K562 (cell line): ENCODE data around the gene LCP2. TPM values are rescaled to one million over a fixed set of nuclear protein-coding genes. Genes with fewer than 3 reads are reported as not detected.

ENCODE experiments used
- ATAC-seq: fragments of 200-7000 bp; cut with Tn5 transposase; 3 replicates; pipeline ENCODE4 v1.9.1; 2020; ENCODE audit warnings: moderate library complexity
- BruUV-seq: library from RNA; stranded (reverse); fragments of 400-500 nt; replicated peaks from 2 replicates; lab custom pipeline; 2021; lab: Mats Ljungman, UMichigan
- CTCF ChIA-PET: fragments of 300-600 bp; formaldehyde crosslinking; extraction: SDS; loops from one replicate; lab custom pipeline; 2021; ENCODE audit warnings: low intra/inter-chr PET ratio; lab: Yijun Ruan, JAX
- POLR2A ChIA-PET: fragments of 300-600, 350-650 bp; sonication (Branson Sonifier 250); formaldehyde crosslinking; extraction: SDS; loops from one replicate; lab custom pipeline; 2021; ENCODE audit warnings: antibody characterized with exemption, inconsistent platforms; lab: Yijun Ruan, JAX
- DNase-seq, 4 experiments: peaks; one replicate each; pipeline versions ENCODE4 v3.0.0 to v3.0.0-alpha.2; 2011 to 2018; ENCODE audit warnings: low spot score in 3 of 4, mixed read lengths in 3 of 4; ENCODE audit errors: extremely low read depth in 1 of 4
- FAIRE-seq: peaks from 2 replicates; lab custom pipeline; 2011; peaks lifted over from hg19 to GRCh38; lab: Jason Lieb, UNC
- H2AFZ ChIP-seq: 2 replicates; pipeline ENCODE4 v1.6.0; 2011; ENCODE audit warnings: low read depth, low read length, control low read depth, inconsistent platforms
- H3K27ac ChIP-seq: fragments of 200-600 bp; 3 replicates; pipeline ENCODE4 v1.8.0; 2011; ENCODE audit warnings: low read depth, mild to moderate bottlenecking, control low read depth, inconsistent platforms, low read length, moderate library complexity, mixed read lengths; ENCODE audit errors: extremely low read depth
- H3K27me3 ChIP-seq, 2 experiments: fragments of 300-600 bp in 1 of 2; 2 replicates in 1 of 2; 3 replicates in 1 of 2; pipeline versions ENCODE4 v1.6.0 to v1.8.0; 2011; ENCODE audit warnings: inconsistent platforms in 2 of 2, low read length in 2 of 2, mild to moderate bottlenecking in 1 of 2, mixed read lengths in 1 of 2, moderate library complexity in 1 of 2; ENCODE audit not compliant: control insufficient read depth in 2 of 2, insufficient read depth in 2 of 2
- H3K36me3 ChIP-seq: fragments of 300-600 bp; 3 replicates; pipeline ENCODE4 v1.8.0; 2011; ENCODE audit warnings: mild to moderate bottlenecking, low read length, inconsistent platforms; ENCODE audit not compliant: control insufficient read depth, insufficient read depth
- H3K4me1 ChIP-seq, 2 experiments: fragments of 200-600 bp in 1 of 2; replicated peaks in 1 of 2; 2 replicates in 1 of 2; 3 replicates in 1 of 2; pipeline versions ENCODE4 v1.5.1 to v1.8.0; 2011; ENCODE audit warnings: inconsistent platforms in 2 of 2, low read length in 2 of 2, mild to moderate bottlenecking in 1 of 2, mixed read lengths in 1 of 2, moderate library complexity in 1 of 2; ENCODE audit not compliant: control insufficient read depth in 2 of 2, insufficient read depth in 2 of 2
- H3K4me2 ChIP-seq: 2 replicates; pipeline ENCODE4 v1.6.1; 2011; ENCODE audit warnings: low read length, control low read depth, inconsistent platforms, mixed read lengths; ENCODE audit not compliant: insufficient read depth
- H3K4me3 ChIP-seq: fragments of 200-600 bp; sonication (generic), shearing (Covaris generic); 2 replicates; pipeline ENCODE4 v1.5.1; 2016; ENCODE audit warnings: control low read depth, inconsistent platforms
- H3K79me2 ChIP-seq: fragments of 200-600 bp; 3 replicates; pipeline ENCODE4 v1.8.0; 2011; ENCODE audit warnings: low read length, inconsistent platforms; ENCODE audit not compliant: control insufficient read depth, insufficient read depth
- H3K9ac ChIP-seq, 2 experiments: 2 replicates each; pipeline versions ENCODE4 v1.6.0 to v1.6.1; 2011; ENCODE audit warnings: low read depth in 2 of 2, low read length in 2 of 2, control low read depth in 1 of 2, inconsistent platforms in 1 of 2, mild to moderate bottlenecking in 1 of 2, mixed read lengths in 1 of 2; ENCODE audit not compliant: insufficient read depth in 1 of 2
- H3K9me1 ChIP-seq: one replicate; pipeline ENCODE4 v1.6.0; 2011; ENCODE audit warnings: inconsistent platforms, mild to moderate bottlenecking, low read length, moderate library complexity; ENCODE audit not compliant: control insufficient read depth, insufficient read depth
- H3K9me3 ChIP-seq: replicated peaks from 2 replicates; pipeline ENCODE4 v1.5.1; 2011; ENCODE audit warnings: low read depth, low read length, inconsistent platforms; ENCODE audit not compliant: control insufficient read depth, insufficient read depth
- H4K20me1 ChIP-seq: replicated peaks from 2 replicates; pipeline ENCODE4 v1.6.1; 2011; ENCODE audit warnings: low read length, inconsistent platforms, mixed read lengths; ENCODE audit not compliant: control insufficient read depth, insufficient read depth
- CBX8 ChIP-seq: fragments of 200-600 bp; sonication (generic); IDR thresholded peaks from 2 replicates; pipeline ENCODE4 v1.6.1; 2012; ENCODE audit warnings: borderline replicate concordance, mixed run types, low read depth, mild to moderate bottlenecking, moderate library complexity, mixed read lengths, low read length, control low read depth, inconsistent platforms; ENCODE audit not compliant: poor library complexity, severe bottlenecking; ENCODE audit errors: extremely low read depth
- DNMT1 ChIP-seq: fragments of 450-650 bp; IDR thresholded peaks from 2 replicates; pipeline ENCODE4 v1.6.1; 2016; ENCODE audit warnings: antibody characterized with exemption, mild to moderate bottlenecking
- FOXJ2 ChIP-seq: fragments of 200-800 bp; sonication (Bioruptor generic); IDR thresholded peaks from 2 replicates; pipeline ENCODE4 v1.6.1; 2016; ENCODE audit warnings: missing genetic modification characterization, missing compliant biosample characterization
- KDM2B ChIP-seq: fragments of 250-450 bp; sonication (Bioruptor Pico); IDR thresholded peaks from 2 replicates; pipeline ENCODE4 v1.8.0; 2021; ENCODE audit warnings: mild to moderate bottlenecking, moderate library complexity
- MIER1 ChIP-seq: fragments of 450-650 bp; IDR thresholded peaks from 2 replicates; pipeline ENCODE4 v1.6.1; 2016; ENCODE audit warnings: antibody characterized with exemption, mild to moderate bottlenecking, low read depth
- PCBP1 ChIP-seq: fragments of 200-400 bp; formaldehyde crosslinking; IDR thresholded peaks from 2 replicates; pipeline ENCODE4 v1.6.1; 2018; ENCODE audit warnings: mild to moderate bottlenecking, low read depth, low read length; ENCODE audit not compliant: poor library complexity, severe bottlenecking
- RBM22 ChIP-seq: fragments of 200-400 bp; formaldehyde crosslinking; IDR thresholded peaks from 2 replicates; pipeline ENCODE4 v1.6.1; 2018; ENCODE audit warnings: low read length, low read depth; ENCODE audit not compliant: poor library complexity, severe bottlenecking
- U2AF2 ChIP-seq: fragments of 200-400 bp; formaldehyde crosslinking; optimal IDR thresholded peaks from 2 replicates; pipeline ENCODE3; 2017; ENCODE audit warnings: low read depth, mild to moderate bottlenecking, low read length
- ZNF134 ChIP-seq: fragments of 250-450 bp; sonication (Bioruptor Pico); conservative IDR thresholded peaks from 2 replicates; pipeline ENCODE4 v1.4.0; 2020
- ZNF140 ChIP-seq: fragments of 250-450 bp; sonication (Bioruptor Pico); IDR thresholded peaks from 2 replicates; pipeline ENCODE4 v1.8.0; 2021; ENCODE audit warnings: moderate library complexity, mild to moderate bottlenecking, inconsistent platforms
- ZNF239 ChIP-seq: fragments of 250-450 bp; sonication (Bioruptor Pico); IDR thresholded peaks from 2 replicates; pipeline ENCODE4 v1.4.0; 2020; ENCODE audit warnings: mild to moderate bottlenecking
- WGBS: fragments of 100-300 bp; shearing (Covaris generic); methylation state at CpG from one replicate; pipeline ENCODE4 v1.1.6; 2016; ENCODE audit warnings: low coverage, mixed read lengths; ENCODE audit not compliant: insufficient coverage; ENCODE audit errors: missing lambda C conversion rate; 5-methylcytosine and 5-hydroxymethylcytosine counted together
- in situ Hi-C: fragments of 300-500 bp; cut with MboI; formaldehyde crosslinking; loops from 4 replicates; pipeline ENCODE4 v1.15.0; 2018; ENCODE audit warnings: inconsistent platforms, mixed read lengths
- intact Hi-C: fragments of 100-400 bp; cut with micrococcal nuclease; formaldehyde crosslinking; loops from 2 replicates; pipeline ENCODE4 v1.14.2; 2022
- polyA plus RNA-seq, 8 experiments: library from polyadenylated mRNA; depleted of rRNA in 4 of 8; stranded (reverse) in 5 of 8; unstranded in 3 of 8; fragments of >200 nt; fragmentation: Nextera tagmentation in 2 of 8; fragmentation: Illumina TruSeq in 1 of 8; extraction: Ambion mirVana in 2 of 8; extraction: Trizol in 1 of 8; gene quantifications; 2 replicates each; pipeline versions ENCODE4 v1.2.1 to v1.2.3, GENCODE V29; 2011 to 2014; ENCODE audit warnings: inconsistent platforms in 1 of 8, missing spikeins in 1 of 8
- total RNA-seq, 7 experiments: library from RNA; depleted of rRNA in 6 of 7; stranded (reverse); fragments of >200 nt in 6 of 7; fragmentation: Illumina TruSeq in 2 of 7; extraction: Trizol in 2 of 7; gene quantifications; 2 replicates each; pipeline versions ENCODE4 v1.2.1 to v1.2.3, GENCODE V29; 2011 to 2021; ENCODE audit warnings: low replicate concordance in 1 of 7
- TF ChIP-seq, protein P1 (sequence below): fragments of 450-650 bp; formaldehyde crosslinking; IDR thresholded peaks from 2 replicates; pipeline ENCODE4 v1.4.0; 2022; ENCODE audit warnings: missing genetic modification characterization
- TF ChIP-seq, protein P2 (sequence below): fragments of 250-450 bp; sonication (Bioruptor Pico); IDR thresholded peaks from 2 replicates; pipeline ENCODE4 v1.9.0; 2021; ENCODE audit warnings: mild to moderate bottlenecking
- TF ChIP-seq, protein P3 (sequence below): fragments of 250-450 bp; sonication (Bioruptor Pico); IDR thresholded peaks from 2 replicates; pipeline ENCODE4 v1.4.0; 2020; ENCODE audit warnings: borderline replicate concordance

The LCP2 gene
- total and polyA plus RNA-seq, 9 of the 15 experiments (the other 6 are each of a cell fraction or from before 2014, with no cell fraction given): 4.0 to 31.3 (median 14.6) TPM

DNA sequence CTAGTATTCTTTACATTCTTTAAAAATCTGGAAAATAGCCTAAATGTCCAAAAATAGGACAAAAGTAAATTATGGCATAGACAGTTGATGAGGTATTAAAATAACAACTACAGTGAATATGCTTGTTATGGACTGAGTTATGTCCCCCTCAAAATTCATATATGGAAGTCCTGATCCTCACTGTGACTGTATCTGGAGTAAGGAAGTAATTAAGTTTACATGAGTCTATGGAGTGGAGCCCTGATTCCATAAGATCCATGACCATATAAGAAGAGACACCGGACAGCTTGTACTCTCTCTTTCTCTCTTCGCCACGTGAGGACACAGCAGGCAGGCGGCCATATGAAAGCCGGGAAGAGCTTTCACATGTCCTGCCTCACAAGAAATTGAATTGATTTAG lies 93.4 kb downstream of the LCP2 start:
- POLR2A ChIA-PET: no interaction called here
- CTCF ChIA-PET: no interaction called here
- intact Hi-C loops: no loop called here
- no peak for TF ChIP-seq RBM22
- TF ChIP-seq, protein P1, sequence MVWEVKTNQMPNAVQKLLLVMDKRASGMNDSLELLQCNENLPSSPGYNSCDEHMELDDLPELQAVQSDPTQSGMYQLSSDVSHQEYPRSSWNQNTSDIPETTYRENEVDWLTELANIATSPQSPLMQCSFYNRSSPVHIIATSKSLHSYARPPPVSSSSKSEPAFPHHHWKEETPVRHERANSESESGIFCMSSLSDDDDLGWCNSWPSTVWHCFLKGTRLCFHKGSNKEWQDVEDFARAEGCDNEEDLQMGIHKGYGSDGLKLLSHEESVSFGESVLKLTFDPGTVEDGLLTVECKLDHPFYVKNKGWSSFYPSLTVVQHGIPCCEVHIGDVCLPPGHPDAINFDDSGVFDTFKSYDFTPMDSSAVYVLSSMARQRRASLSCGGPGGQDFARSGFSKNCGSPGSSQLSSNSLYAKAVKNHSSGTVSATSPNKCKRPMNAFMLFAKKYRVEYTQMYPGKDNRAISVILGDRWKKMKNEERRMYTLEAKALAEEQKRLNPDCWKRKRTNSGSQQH (CRISPR knock-in tag): no peak
- TF ChIP-seq ZNF134 (CRISPR knock-in tag): no peak
- TF ChIP-seq, protein P2, sequence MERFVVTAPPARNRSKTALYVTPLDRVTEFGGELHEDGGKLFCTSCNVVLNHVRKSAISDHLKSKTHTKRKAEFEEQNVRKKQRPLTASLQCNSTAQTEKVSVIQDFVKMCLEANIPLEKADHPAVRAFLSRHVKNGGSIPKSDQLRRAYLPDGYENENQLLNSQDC (CRISPR knock-in tag): no peak
- no peak for TF ChIP-seq MIER1
- TF ChIP-seq FOXJ2 (tag): no peak
- TF ChIP-seq KDM2B: no peak
- TF ChIP-seq CBX8: no peak
- no peak for TF ChIP-seq U2AF2
- no peak for TF ChIP-seq PCBP1
- no peak for TF ChIP-seq DNMT1
- no peak for TF ChIP-seq ZNF239 (CRISPR knock-in tag)
- TF ChIP-seq, protein P3, sequence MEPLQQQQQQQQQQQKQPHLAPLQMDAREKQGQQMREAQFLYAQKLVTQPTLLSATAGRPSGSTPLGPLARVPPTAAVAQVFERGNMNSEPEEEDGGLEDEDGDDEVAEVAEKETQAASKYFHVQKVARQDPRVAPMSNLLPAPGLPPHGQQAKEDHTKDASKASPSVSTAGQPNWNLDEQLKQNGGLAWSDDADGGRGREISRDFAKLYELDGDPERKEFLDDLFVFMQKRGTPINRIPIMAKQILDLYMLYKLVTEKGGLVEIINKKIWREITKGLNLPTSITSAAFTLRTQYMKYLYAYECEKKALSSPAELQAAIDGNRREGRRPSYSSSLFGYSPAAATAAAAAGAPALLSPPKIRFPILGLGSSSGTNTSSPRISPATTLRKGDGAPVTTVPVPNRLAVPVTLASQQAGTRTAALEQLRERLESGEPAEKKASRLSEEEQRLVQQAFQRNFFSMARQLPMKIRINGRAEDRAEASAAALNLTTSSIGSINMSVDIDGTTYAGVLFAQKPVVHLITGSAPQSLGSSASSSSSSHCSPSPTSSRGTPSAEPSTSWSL (CRISPR knock-in tag): no peak
- TF ChIP-seq ZNF140 (CRISPR knock-in tag): no peak

More for the DNA sequence above, 93.4 kb downstream of the LCP2 start:
- no peak for FAIRE-seq
- Histone ChIP-seq H3K27ac (no peak overlapping the region), H3K9ac (no peak overlapping the region), H3K4me1 (peaks cover 0 to 9% of the 10 kb centered on the region in 2 experiments; a peak in 2 of 5 replicates), H4K20me1 (0 out of 2 replicates have a peak, but pooled peaks cover 5% of the 10 kb centered on the region), H3K27me3 (peaks cover 0 to 5% of the 10 kb centered on the region in 2 experiments; a peak in 2 of 5 replicates), H3K4me3 (no peak overlapping the region), H3K79me2 (no peaks in the 10 kb centered on the region), H3K9me3 (no peaks in the 10 kb centered on the region), H3K9me1 (no peaks in the 10 kb centered on the region), H3K36me3 (no peaks in the 10 kb centered on the region), H3K4me2 (no peak overlapping the region), H2AFZ (no peak overlapping the region)
- DNase-seq: no peak
- in situ Hi-C loops: loop anchor here (25.0 kb wide), 1 partner anchor 1217 kb away; no protein-coding TSS in a partner anchor
- 3% methylated on average over 5 of the region's 5 CpGs for WGBS
- no peak for ATAC-seq
- BruUV-seq: no TSS peak
